Vagina (tissue), 2 donors: Measurements from ENCODE around the gene TLN1.

ENCODE experiments used
- POLR2A ChIP-seq, 2 donors: fragments of 450-650 bp; IDR thresholded peaks; one replicate each; pipeline ENCODE4 v1.6.1; 2017; ENCODE audit warnings: antibody characterized with exemption in 2 of 2, mild to moderate bottlenecking in 2 of 2, moderate library complexity in 2 of 2
- POLR2AphosphoS5 ChIP-seq, 2 donors: sonication (generic); formaldehyde crosslinking; IDR thresholded peaks; one replicate each; pipeline ENCODE4 v1.9.0; 2017; ENCODE audit warnings: antibody characterized with exemption in 2 of 2, mild to moderate bottlenecking in 2 of 2, low read depth in 1 of 2; ENCODE audit not compliant: insufficient read depth in 1 of 2
- TF ChIP-seq, protein P1 (sequence below), 3 experiments: fragments of 450-650 bp in 2 of 3; fragments of 200-600 bp in 1 of 3; sonication (generic) in 1 of 3; IDR thresholded peaks; one replicate each; pipeline ENCODE4 v1.5.1; 2017 to 2019; ENCODE audit warnings: antibody characterized with exemption in 3 of 3, mild to moderate bottlenecking in 2 of 3, moderate library complexity in 2 of 3

GRCh38 chr9:35734096-35734495 lies 2.1 kb upstream of the TLN1 start:
- TF ChIP-seq, protein P1, sequence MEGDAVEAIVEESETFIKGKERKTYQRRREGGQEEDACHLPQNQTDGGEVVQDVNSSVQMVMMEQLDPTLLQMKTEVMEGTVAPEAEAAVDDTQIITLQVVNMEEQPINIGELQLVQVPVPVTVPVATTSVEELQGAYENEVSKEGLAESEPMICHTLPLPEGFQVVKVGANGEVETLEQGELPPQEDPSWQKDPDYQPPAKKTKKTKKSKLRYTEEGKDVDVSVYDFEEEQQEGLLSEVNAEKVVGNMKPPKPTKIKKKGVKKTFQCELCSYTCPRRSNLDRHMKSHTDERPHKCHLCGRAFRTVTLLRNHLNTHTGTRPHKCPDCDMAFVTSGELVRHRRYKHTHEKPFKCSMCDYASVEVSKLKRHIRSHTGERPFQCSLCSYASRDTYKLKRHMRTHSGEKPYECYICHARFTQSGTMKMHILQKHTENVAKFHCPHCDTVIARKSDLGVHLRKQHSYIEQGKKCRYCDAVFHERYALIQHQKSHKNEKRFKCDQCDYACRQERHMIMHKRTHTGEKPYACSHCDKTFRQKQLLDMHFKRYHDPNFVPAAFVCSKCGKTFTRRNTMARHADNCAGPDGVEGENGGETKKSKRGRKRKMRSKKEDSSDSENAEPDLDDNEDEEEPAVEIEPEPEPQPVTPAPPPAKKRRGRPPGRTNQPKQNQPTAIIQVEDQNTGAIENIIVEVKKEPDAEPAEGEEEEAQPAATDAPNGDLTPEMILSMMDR (IDR thresholded peaks at IDR 0.05): no peak
- TF ChIP-seq POLR2A (IDR thresholded peaks at IDR 0.05) (no peak), POLR2AphosphoS5 (IDR thresholded peaks at IDR 0.05; ENCODE audit: insufficient read depth in 1 of 2, low read depth in 1 of 2) (no peak)
